GM21529 (cell line): ENCODE results near the gene ATP1A2.

Experiments used
- ATAC-seq: cut with Tn5 transposase; IDR thresholded peaks from one replicate; pipeline ENCODE4 v1.9.1; 2021; ENCODE audit not compliant: unreplicated experiment

The ATP1A2 gene

GRCh38 chr1:160139840-160140239 lies 24.3 kb downstream of the ATP1A2 start:
- no peak for ATAC-seq

GRCh38 chr1:160143695-160144094 lies 28.1 kb downstream of the ATP1A2 start:
- ATAC-seq: no peak

DNA sequence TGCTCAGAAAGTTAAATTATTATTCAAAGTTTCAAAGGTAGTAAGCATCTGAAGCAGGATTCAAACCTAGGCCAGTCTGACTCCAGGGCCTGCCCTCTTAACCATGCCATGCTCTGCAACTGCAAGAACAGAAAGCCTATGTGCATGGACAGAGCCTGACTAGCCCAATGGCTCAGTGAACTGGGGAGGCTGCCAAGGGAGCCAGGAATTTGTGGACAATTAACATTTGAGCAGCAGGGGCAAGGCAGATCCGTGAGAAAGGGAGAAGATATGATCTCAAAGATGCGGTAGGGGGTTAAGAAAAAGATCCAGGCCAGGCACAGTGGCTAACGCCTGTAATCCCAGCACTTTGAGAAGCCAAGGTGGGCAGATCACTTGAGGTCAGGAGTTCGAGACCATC lies 29.4 kb downstream of the ATP1A2 start:
- no peak for ATAC-seq

DNA sequence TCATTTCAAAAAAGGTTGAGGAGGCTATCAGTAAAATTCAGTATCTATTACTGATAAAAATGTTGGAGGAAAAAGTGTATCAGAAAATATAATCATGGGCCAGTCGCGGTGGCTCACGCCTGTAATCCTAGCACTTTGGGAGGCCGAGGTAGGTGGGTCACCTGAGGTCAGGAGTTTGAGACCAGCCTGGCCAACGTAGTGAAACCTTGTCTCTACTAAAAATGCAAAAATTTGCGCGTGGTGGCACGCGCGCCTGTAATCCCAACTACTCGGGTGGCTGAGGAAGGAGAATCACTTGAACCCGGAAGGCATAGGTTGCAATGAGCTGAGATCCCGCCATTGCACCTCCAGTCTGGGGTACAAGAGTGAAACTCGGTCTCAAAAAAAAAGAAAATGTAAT lies 30.5 kb downstream of the ATP1A2 start:
- no peak for ATAC-seq

- no peak for ATAC-seq
Observed at GRCh38 chr1:160148121-160148520, 32.6 kb downstream of the ATP1A2 start.

GRCh38 chr1:160149233-160149632 lies 33.7 kb downstream of the ATP1A2 start:
- ATAC-seq: no peak

DNA sequence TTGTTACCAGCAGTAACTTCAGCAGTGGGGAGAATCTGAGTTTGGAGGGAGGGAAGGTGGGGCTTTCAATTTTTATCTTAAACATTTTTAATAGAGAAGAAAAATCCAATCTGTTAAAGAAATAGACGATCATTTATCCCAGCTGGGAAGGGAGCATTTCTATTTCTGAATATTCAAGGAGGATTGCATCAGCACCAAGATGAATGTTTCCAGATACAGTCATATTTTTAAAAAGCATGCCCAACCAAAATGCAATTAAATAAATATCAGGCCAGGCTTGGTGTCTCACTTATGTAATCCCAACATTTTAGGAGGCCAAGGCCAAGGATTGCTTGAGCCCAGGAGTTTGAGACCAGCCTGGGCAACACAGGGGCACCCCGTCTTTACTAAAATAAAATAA lies 34.2 kb downstream of the ATP1A2 start:
- no peak for ATAC-seq

GRCh38 chr1:160151303-160151702 lies 35.7 kb downstream of the ATP1A2 start, which contains the start of gene ATP1A4:
TSS of gene ATP1A4 (plus strand) at chr1:160151603. CDS start at chr1:160152041, 438 bp downstream.
- no peak for ATAC-seq

GRCh38 chr1:160154790-160155189 lies 39.2 kb downstream of the ATP1A2 start:
- ATAC-seq: no peak

- ATAC-seq: no peak
Observed at GRCh38 chr1:160156361-160156760, 40.8 kb downstream of the ATP1A2 start.

- no peak for ATAC-seq
Observed at GRCh38 chr1:160157174-160157573, 41.6 kb downstream of the ATP1A2 start.

DNA sequence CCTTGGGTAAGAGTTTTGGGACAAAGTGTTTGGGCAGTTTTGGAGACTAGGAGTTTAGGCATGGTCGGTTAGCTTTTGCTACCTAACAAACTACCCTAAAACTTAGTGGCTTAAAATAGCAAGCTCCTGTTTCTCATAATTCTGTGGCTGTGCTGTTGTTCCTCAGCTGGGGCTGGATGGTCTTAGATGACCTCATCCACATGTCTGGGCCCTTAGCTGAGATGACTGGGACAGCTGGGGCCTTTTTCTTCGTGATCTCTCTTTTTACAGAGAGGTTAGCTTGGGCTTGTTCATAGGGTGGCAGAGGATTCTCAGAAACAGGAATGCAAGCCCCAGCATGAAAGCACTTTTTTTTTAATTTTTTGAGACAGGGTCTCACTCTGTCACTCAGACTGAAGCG lies 42.5 kb downstream of the ATP1A2 start:
- ATAC-seq: no peak

- no peak for ATAC-seq
Observed at GRCh38 chr1:160158534-160158933, 43.0 kb downstream of the ATP1A2 start.

- no peak for ATAC-seq
Observed at GRCh38 chr1:160159846-160160245, 44.3 kb downstream of the ATP1A2 start.

- no peak for ATAC-seq
Observed at GRCh38 chr1:160161965-160162705, 46.6 kb downstream of the ATP1A2 start.

DNA sequence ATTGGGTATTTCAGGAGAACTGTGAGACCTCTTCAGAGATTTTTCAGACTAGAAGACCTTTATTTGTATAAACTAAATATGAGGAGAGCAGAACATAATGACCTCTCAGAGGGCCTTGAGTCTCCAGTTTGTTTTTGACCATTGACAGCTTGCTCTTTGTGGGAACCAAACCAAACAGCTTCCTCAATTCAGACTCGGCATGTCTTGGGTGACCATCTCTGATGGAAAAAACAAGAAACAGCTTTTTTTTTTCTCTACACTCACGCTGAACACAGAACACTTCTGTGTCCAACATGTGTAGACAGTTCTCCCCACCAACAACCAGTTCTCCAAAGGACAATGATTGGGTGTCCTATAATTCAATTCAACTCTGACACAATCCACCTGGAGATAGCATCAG lies 47.4 kb downstream of the ATP1A2 start:
- ATAC-seq: no peak

- ATAC-seq: no peak
Observed at GRCh38 chr1:160163615-160164014, 48.1 kb downstream of the ATP1A2 start.

- no peak for ATAC-seq
Observed at GRCh38 chr1:160164121-160164520, 48.6 kb downstream of the ATP1A2 start.

- no peak for ATAC-seq
Observed at GRCh38 chr1:160166166-160166868, 50.8 kb downstream of the ATP1A2 start.

GRCh38 chr1:160167056-160167455 lies 51.5 kb downstream of the ATP1A2 start:
- no peak for ATAC-seq

DNA sequence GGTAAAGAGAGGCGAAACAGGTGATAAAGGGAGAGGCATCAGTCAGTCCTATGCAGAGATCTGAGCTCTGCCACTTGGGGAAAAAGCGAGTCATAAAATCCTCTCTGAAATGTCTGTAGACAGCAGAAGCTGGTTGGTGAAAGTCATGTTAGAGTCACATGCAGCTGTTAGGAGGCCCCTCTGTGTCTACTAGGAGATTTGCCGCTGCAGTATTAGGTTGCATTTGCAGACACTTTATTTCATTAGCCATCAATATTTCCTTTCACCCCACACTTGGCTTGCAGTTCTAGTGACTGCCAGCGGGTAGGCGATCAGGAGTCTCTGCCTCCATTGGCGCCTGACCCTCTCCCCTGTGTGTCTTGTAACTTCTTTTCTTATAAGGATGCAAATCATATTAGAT lies 52.0 kb downstream of the ATP1A2 start:
- ATAC-seq: no peak

GRCh38 chr1:160168016-160168415 lies 52.5 kb downstream of the ATP1A2 start:
- ATAC-seq: no peak
